T follicular helper cell (primary cell): ENCODE data around the gene ITGBL1.

Experiments
- DNase-seq: peaks from one replicate; pipeline ENCODE4 v3.0.0-alpha.2; 2020; ENCODE audit warnings: low read depth

Gene ITGBL1

DNA sequence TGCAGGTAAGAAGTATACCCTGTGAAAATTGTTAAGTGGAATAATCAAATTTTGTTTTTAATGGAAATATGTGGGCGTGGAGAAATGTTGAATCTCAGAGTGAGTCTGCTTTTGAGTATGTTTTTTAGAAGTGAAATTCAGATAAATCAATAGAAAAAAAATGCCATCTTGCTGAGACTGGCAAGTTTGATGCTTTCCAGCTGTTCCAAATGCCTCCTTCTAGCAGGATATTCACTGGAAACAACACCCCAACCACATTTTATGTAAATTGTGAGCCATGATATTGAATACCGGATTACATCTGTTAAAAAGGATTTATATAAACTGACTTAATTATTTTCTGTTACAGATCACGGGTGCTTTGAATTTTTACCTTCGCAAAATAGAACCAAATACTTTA is 115.4 kb downstream of the ITGBL1 start:
- DNase-seq, result no peak

DNA sequence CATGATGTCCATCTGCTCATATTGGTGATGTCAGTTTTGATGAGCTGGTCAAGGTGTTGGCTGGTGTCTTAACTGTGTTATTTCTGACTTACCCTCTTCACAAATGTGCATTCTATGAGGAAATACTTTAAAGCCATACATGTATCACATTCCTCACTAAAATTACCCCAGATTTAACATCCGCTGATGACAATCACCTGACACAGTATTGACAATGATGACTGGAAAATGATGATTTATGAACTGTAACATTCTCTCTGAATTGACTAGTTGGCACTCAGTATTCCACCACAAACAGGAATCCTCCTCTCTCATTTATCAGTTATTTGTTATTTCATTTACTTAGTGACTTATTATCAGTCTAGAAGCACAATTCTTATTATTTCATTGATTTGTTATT is 117.3 kb downstream of the ITGBL1 start:
- DNase-seq, result no peak

DNA sequence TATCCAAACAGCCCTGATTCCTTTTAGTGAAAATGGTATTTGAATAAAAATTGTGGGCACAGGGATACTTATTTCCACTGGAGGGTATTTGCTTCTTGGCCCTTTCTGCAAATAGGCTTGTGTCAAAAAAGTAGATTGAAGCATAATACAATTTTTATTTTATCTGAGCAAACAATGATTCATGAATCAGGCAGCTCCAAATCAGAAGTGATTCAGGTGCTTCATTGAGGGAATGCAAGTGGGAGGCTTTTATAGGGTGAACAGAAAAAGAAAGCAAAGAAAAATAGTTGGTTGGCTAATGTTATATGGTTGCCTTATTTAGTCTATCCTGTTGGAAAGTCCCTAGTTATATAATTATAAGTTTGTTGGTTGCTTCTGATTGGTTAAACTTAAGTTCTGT is 117.9 kb downstream of the ITGBL1 start:
- no peak for DNase-seq

DNA sequence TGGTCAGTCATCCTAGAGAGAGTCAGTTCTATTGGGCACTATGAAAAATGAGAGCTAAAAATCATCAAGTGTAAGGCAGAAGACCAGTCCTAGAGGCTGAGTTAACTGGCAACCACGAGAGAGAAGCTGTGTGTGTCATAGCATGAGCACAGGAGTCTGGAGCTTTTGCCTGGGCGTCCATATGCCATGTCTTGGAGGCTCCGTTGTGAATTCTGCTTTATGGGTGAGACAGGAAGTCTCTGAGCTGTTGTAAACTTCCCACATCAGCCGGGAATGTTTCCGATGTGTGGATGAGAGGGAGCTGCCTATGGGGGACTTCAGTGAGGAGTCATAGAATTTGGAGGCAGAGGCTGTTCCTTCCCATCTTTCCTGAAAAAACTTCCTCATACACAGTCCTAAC is 120.0 kb downstream of the ITGBL1 start:
- DNase-seq, result no peak

DNA sequence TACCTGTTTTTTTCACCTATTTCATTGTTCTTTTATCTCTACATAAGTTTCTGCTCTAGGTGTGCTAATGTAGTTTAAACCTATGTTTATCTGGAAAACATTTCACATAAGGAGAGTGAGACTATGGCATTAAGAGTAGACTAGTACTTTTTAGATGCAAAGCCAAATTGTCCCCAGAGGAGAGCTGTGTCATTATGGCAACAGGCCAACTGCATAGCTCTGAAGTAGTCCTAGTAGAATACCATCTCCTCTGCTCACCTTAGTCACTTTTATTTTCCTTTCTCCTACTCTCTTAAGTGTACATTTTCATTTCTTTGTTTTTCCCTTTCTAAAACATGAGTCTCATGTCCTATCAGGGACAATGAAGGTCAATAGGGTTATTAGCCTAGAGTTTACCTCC is 123.1 kb downstream of the ITGBL1 start:
- no peak for DNase-seq

DNA sequence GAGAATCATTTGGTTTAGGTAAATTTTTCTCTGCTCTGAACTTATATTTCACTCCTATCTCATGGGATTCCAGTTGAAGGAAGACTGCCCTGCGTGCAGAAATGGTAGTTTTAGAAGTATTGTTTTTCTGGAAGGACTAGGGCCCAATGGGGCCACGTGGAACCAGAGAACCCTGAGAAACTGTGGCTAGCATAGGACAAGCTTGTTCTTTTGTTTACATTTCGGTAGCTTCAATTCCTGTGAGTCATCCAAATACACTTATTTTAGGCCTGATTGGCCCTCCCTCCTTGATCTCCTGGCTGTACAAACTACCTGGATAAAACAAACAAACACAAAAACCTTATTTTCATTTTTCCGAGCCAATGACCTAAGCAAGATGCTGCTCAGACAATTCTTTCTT is 124.0 kb downstream of the ITGBL1 start:
- no peak for DNase-seq

DNA sequence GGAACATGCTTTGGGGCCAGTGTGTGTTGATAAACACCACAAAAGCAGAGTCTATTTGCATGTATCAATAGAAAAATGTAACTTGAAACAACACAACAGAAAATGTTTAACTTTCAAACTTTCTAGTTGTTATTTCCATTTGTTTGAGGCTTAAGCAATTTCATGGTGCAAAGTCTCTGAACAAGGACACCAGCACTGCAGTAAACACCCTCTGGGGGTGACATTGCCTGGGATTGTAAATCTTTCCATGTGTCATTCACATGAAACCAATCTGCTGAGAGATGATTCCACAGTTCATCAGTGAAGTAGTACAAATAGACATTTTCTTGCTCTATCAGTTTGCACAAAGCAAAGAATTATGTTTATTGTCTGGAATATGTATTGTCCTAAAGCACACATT is 124.5 kb downstream of the ITGBL1 start:
- no peak for DNase-seq

DNA sequence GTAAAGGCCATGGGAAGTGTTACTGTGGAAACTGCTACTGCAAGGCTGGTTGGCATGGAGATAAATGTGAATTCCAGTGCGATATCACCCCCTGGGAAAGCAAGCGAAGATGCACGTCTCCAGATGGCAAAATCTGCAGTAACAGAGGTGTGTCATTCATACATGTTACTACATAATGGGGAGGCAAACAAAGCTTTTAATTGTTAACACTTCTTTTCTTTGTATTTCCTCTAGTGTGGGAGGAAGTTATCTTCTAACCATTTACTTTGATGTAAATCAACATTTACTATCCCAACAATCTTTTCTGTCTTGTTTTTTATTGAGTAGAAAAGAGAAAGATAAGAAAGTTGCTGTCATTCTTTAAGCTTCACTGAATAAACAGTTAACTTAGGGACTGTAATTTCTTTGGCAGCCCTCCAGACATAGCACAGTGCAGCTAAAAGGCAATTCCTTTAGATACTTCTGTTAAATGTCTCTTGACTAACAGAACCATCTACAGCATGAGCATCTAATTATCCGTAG is 126.9 kb downstream of the ITGBL1 start:
- no peak for DNase-seq

DNA sequence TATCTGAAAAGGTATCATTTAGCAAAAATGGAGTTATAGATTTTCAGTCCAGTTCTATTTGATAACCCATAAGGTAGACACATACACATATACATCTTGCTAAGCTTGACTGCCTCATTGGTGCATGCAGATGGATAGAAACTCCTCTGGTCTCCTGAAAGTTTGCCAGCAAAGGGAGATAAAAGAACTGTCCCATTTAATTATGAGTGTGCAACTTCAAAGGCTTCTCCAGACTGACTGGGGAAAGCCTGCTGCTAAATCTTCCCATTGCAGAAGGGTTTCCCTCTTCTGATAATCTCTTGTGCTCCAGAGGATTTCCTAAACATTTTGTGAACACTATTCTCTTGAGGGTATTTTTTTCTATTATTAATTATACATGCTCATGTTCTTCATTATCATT is 131.9 kb downstream of the ITGBL1 start:
- no peak for DNase-seq

DNA sequence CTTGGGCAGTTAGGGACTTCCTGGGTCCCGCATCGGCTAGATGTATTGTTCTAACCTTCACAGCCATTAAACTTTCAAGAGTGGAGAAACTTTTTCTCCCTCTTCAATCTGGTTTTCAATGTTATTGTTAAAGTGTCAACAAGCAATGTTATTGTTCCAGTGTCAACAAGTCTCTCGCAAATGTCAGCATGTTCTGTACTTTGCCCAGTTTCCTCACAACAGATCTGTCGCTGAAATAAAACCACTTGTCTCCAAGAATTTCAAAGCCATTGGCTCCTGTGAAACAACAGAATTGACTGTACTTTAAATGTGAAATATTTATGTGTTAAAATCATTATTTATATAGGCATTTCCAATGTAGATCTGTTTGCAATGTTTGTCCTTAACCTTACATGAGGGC is 138.0 kb downstream of the ITGBL1 start:
- no peak for DNase-seq

DNA sequence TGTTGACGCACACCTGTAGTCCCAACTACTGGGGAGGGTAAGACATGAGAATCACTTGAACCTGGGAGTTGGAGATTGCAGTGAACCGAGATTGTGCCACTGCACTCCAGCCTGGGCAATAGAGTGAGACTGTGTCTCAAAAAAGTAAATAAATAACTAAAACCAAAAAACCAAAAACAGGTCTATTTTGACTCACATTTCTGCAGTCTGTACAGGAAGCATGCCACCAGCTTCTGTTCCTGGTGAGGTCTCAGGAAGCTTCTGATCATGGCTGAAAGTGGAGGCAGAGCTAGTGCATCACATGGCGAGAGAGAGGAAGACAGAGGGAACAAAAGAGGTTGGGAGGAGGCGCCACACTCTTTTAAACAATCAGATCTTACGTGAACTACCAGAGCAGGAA is 142.5 kb downstream of the ITGBL1 start:
- no peak for DNase-seq

DNA sequence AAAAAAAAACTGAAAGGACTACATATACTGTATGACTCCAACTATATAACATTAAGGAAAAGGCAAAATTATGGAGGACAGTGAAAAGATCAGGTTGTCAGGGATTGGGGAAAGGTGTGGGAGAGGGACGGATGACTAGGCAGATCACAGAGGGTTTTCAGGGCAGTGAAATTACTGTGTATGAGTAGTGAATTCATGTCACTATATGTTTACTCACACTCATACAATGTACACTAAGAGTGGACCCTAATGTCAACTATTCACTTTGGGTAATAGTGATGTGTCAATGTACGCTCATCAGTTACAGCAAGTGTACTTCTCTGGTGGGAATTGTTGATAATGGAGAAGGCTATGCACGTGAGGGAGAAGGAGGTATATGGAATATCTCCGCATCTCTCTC is 144.3 kb downstream of the ITGBL1 start:
- DNase-seq, result no peak

DNA sequence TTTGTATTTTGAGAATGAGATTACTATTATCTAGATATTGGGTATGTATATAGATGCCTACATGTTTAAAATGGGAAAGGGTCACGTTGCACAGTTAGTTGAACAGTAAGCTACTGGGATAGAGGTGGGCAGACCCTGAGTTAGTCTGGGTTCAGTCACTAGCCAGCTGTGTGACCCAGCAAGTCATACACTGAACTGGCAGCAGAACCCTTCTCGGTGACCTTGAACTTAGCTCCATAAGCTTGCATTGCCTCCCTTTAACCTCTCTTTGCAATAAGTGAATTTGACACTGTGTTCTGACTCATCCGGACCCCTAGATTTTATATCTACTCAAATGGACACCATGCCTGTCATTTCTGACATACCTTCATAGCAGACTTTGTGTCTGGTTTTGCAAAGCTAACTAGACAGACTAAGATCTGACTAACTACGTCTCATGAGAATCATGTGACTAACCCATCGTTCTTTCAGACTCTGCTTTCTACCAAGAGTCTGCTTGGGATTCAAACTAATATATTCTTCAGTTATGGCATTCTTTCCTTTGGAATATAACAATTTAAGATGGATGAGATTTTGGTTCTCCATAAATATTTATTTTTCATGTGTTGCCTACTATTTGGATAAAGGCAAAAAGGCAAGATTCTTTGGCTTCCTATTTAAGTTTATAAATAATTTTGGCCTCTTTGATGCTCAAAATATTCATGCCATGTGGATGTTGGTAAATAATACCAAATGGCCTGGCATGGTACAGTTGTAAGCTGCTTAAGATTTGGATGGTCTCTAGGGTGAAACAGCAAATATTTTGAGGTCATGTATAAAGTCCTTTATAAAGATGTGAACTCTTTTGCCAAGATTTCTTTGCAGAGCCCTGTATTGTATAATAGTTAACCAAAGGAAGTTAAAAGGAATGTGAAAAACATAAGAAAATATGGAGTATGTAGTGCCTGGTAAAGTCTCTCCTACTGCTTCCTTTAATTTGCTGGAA is 159.3 kb downstream of the ITGBL1 start:
- DNase-seq, result no peak

DNA sequence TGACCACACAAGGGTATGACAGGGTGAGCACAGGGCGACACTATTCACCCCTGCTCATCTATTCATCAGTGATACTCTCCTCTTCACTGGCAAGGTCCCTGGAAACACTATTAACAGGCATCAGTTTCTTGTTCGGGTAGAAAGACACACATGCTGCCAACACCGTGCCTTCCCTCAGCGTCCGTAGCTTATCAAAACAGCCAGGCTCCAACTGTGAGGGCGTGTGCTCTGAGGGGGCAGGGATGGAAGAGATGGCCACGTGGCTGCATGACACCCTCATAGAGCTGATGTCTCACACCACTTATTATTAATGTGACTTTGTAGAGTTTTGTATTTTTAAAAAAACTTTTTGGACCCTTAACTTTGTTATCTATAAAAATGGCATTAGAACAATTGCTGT is 160.3 kb downstream of the ITGBL1 start:
- DNase-seq, result no peak

DNA sequence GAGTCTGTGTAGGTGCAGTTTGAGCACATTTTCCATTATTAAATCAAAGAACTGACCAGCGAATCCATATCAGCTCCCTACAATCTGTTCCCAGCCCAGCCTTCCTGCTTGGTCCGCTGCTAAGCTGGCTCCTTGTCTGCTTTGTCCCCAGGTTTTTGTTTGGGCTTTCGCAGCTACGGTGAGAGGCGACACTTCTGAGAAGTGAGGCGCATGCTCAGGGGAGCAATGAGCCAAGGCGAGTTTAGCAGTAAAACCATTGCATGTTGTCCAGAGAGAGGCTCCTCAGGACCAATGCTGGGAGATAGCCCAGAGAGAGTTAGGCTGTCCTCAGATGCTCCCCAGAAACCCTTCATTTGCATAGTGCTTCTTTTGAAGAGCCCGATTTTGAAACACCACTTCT is 162.0 kb downstream of the ITGBL1 start:
- no peak for DNase-seq

DNA sequence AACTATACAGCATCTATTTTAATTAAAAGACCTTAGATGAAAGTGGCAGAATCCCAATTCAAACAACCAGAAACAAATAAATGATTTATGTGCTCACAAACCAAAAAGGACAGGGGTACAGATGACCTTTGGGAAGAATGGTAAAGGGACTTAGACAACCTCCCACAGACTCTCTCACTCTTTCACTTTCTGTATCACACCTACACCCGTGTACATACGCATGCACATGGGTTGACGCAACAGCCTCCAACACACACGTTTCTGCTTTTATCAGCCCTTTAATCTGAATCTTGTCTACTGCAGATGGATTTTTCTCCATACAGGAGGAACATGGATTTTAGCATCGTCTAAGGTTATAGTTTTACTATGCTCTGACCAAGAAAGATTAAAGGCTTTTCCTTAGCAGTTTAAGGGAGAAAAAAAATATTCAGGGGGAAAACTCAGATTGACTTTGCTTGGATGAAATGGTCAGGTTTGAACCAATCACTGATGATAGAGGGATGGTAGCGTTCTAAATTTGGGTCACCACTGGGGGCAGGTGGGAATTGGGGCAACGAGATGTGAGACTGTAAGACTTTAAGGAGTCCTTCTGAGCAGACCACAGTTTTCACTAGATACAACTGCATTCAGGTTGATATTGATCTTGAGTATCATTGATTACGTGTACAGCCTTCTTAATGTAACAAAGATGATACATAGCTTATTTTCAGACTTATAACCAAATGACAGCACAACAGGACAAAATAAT is 166.1 kb downstream of the ITGBL1 start:
- DNase-seq, result no peak

DNA sequence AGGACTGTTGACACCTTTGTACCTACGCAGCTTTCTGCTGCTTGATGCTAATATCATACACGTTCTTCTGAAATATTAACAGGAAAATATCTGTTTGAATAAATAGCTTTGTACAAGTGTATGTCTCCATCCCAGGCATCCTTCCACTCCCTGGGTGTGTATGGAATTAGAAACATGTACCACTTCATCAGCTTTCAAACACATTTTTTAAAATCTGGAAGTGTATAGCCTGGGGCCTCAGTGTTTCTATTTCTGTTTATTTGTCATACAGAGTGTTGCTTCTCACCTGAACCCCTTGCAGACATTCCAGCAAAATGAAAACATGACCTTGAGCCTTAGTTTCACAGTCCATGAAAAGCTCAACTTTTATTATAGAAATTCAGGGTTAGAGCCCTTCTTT is 168.6 kb downstream of the ITGBL1 start:
- no peak for DNase-seq

DNA sequence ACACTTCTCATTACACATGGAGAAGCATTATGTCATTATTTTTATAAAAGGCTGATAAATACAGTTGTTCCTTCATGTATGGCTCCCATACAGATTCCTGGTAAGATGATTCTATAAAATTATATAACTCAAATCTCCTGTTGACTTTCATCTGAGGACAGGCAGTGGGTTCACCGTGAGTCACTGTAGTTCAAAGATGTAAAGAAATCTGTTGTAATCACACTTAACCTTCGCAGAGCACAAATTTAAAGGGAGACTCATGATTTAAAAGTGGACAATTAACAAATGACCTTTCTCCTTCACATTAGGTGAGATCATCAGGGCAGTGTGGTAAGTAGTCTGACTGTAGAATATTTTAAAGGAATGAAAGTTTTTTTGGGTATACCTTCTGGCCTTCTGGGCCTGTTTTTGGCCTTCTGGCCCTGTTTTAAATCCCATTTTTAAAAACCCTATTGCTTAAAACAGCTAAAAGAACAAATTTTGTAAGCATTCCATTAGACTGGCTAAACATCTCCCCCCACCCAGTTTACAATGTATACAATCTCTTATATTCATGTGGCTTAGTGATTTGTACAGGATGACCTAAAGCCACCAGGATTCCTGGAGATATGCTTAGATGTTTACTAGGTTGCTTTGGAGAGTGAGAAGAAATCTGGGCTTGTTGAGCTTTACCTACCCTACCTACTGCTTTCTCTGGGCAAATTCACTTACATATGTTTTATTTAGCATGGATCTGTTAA is 171.2 kb downstream of the ITGBL1 start:
- DNase-seq, result no peak

DNA sequence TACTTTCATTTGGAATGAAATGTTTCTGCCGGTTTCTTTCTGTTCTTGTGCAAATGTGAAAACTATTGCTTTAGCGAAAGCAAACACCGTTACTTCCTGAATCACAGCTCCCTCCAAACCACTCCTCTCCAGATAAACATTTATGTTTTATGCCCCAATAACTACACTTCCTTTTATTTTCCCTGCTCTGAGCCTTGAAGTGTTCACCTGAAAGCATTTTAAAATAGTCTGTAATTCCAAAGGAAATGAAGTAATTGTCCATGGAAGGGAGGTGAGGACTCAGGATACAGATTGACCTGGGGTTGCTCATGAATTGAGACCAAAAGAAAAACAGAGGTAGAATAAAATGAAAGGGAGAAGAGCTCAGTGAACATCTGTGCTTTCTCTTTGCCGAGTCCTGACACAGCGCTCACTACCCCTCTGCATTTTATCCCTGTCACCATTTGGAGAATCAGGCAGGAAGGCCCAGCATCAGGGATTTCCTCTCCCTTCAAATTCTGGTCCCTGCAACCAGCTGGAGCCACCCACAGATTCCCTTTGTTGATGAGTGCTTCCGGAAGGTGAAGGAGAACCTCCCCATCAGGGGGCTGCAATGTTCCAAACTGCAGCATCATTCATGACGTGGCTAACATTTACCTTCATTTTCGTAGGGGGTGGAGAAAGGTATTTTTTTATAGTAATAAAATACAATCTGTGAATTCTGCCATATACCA is 171.9 kb downstream of the ITGBL1 start:
- no peak for DNase-seq

DNA sequence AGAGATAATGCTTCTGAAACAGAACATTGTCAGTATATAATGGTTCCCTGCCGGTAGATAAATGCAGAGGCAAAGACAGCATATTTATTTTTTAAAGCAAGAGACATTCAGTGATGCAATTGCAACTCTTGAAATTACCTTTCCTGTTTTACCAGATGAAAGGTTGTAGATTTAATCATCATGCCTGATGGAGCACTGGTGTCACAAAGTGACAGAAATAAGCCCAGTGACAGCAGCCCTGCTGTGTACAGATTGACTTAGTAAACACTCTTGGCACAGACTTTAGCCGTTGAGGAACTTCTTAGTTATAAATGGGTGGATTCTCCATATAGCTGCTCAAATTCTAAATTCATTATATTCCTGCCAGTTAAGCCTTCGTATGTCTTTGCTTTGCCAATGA is 172.5 kb downstream of the ITGBL1 start:
- no peak for DNase-seq

DNA sequence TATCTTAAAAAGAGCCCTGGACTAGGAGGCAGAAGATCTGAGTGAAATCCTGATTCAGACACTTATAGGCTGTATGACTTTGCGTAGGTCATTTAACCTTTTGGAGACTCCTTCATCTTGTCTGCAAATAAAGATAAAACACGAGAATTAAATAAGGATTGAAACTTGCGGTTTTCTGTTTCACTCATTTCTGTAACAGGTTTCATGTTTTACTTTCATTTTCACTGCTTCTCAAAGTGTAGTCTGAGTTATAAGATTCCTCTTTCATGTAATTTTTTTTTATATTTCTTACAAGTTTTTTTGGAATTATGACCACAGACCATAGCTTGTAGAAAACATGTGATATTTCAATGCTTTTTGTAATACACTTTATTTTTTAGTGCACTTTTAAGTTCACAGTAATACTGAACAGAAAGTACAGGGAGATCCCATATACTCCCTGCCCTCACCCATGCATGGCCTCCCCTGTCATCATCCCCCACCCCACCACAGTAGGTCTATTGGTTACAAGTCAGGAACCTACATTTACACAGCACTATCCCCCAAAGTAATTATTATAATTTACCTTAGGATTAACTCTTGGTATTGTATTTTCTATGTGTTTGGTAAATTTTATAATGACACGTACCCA is 174.6 kb downstream of the ITGBL1 start:
- DNase-seq, result no peak
